Gastroesophageal sphincter (tissue), 4 donors: ENCODE measurements around the gene RBBP4. TPM values are rescaled to one million over a fixed set of nuclear protein-coding genes. Genes with fewer than 3 reads are reported as not detected.
"Not testable (repeated sequence)": the region's sequence is repeated elsewhere in the genome, so short reads cannot be mapped to it uniquely, and the experiment has no call there.

Source experiments
- ATAC-seq: fragments of 150-250 bp; one replicate; pipeline ENCODE4 v1.9.1; 2016; ENCODE audit warnings: mild to moderate bottlenecking, moderate library complexity
- H3K27ac ChIP-seq, 4 donors: fragments of 200-600 bp; sonication (generic) in 3 of 4; 1 replicate in 3 of 4; 2 replicates in 1 of 4; pipeline ENCODE4 v1.5.1; 2016 to 2019
- H3K27me3 ChIP-seq: fragments of 200-600 bp; sonication (generic); one replicate; pipeline ENCODE4 v1.5.1; 2019
- H3K36me3 ChIP-seq, 2 donors: fragments of 200-600 bp; sonication (generic); one replicate each; pipeline ENCODE4 v1.5.1; 2019; ENCODE audit warnings: control low read depth in 1 of 2
- H3K4me1 ChIP-seq, 3 donors: fragments of 200-600 bp; sonication (generic); 1 replicate in 2 of 3; 2 replicates in 1 of 3; pipeline ENCODE4 v1.5.1; 2016 to 2019; ENCODE audit warnings: control low read depth in 2 of 3
- H3K4me3 ChIP-seq, 2 donors: fragments of 200-600 bp; sonication (generic); one replicate each; pipeline ENCODE4 v1.5.1; 2019; ENCODE audit warnings: mild to moderate bottlenecking in 1 of 2, moderate library complexity in 1 of 2
- H3K9me3 ChIP-seq, 3 donors: fragments of 200-600 bp; sonication (generic); one replicate each; pipeline ENCODE4 v1.5.1; 2017 to 2019; ENCODE audit warnings: control low read depth in 2 of 3
- CTCF ChIP-seq, 4 experiments: fragments of 200-600 bp in 2 of 4; fragments of 450-650 bp in 2 of 4; sonication (generic) in 1 of 4; IDR thresholded peaks; one replicate each; pipeline ENCODE4 v1.5.1; 2017 to 2019; ENCODE audit warnings: antibody characterized with exemption in 4 of 4, mild to moderate bottlenecking in 2 of 4, moderate library complexity in 2 of 4
- EP300 ChIP-seq: sonication (generic); formaldehyde crosslinking; IDR thresholded peaks from one replicate; pipeline ENCODE4 v1.6.1; 2017; ENCODE audit warnings: antibody characterized with exemption, mild to moderate bottlenecking
- POLR2A ChIP-seq, 2 donors: fragments of 450-650 bp; IDR thresholded peaks; one replicate each; pipeline ENCODE4 v1.6.1; 2017; ENCODE audit warnings: antibody characterized with exemption in 2 of 2, mild to moderate bottlenecking in 2 of 2, moderate library complexity in 1 of 2
- POLR2AphosphoS5 ChIP-seq: sonication (generic); formaldehyde crosslinking; IDR thresholded peaks from one replicate; pipeline ENCODE4 v1.6.1; 2017; ENCODE audit warnings: antibody characterized with exemption
- WGBS, 2 donors: methylation state at CpG; one replicate each; pipeline ENCODE4 v1.1.5; 2018; ENCODE audit warnings: low coverage in 1 of 2; 5-methylcytosine and 5-hydroxymethylcytosine counted together
- total RNA-seq, 4 donors: library from RNA; depleted of rRNA; stranded (reverse); fragments of >200 nt; gene quantifications; one replicate each; pipeline ENCODE4 v1.1.0, GENCODE V29; 2016

RBBP4 gene
- total RNA-seq, 4 donors from 2014 or later, result 87.4 to 111 (median 100) TPM

DNA sequence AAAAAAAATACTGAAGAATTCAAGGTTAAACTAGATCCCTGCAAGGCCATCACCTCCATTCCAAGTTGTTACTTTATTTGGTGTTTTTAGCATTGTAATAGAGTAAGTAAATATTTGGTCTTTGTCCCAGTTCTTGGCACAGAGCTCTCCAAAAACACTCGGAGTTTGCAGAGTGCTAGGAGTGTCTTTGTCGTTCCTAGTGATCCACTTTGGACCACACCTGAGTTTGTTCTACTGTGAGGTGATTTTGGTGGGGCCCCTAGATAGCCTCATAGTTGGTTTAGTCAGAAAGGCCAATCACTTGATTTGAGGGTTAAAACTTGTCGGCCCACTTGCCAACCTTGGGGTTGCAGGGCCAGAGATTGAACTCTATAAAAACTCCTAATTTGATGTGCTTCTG lies 25.9 kb downstream of the RBBP4 start:
- no peak for ATAC-seq
- Histone ChIP-seq H3K4me3 (no peak overlapping the region), H3K36me3 (peaks cover 5 to 89% of the 10 kb centered on the region in 2 donors), H3K27ac (peak overlapping the region in 1 of 4 donors; percentile 0), H3K27me3 (no peaks in the 10 kb centered on the region), H3K4me1 (peaks cover 0 to 28% (median 12%) of the 10 kb centered on the region in 3 donors), H3K9me3 (no peaks in the 10 kb centered on the region)
- TF ChIP-seq EP300 (no peak), CTCF (IDR thresholded peaks at IDR 0.05) (no peak), POLR2AphosphoS5 (no peak), POLR2A (IDR thresholded peaks at IDR 0.05) (no peak)
- WGBS, 2 donors, result 19 to 27% methylated on average over 2 to 3 of the region's 3 CpGs

DNA sequence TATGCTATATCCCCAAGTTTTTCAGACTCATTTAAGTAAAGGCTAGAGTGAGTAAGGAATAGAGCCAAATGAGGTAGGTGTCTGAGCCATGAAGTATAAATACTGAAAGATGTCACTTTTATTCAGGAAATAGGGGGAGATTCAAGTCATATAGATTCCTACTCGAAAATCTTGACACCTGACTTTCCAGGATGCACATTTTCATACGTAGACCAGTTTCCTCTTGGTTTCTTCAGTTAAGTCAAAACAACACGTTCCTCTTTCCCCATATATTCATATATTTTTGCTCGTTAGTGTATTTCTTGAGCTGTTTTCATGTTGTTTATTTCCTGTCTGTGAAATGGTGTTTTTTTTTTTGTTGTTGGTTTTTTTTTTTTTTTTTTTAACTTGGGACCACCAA lies 29.0 kb downstream of the RBBP4 start:
- not testable (repeated sequence) for ATAC-seq, H3K9me3 ChIP-seq, H3K27me3 ChIP-seq, H3K4me3 ChIP-seq
- Histone ChIP-seq H3K27ac (peak overlapping the region in 1 of 4 donors; percentile 81), H3K4me1 (peaks cover 9 to 58% (median 29%) of the 10 kb centered on the region in 3 donors), H3K36me3 (peaks cover 0 to 77% of the 10 kb centered on the region in 2 donors)
- WGBS, 2 donors, result 88 to 90% methylated on average over 4 of the region's 4 CpGs

DNA sequence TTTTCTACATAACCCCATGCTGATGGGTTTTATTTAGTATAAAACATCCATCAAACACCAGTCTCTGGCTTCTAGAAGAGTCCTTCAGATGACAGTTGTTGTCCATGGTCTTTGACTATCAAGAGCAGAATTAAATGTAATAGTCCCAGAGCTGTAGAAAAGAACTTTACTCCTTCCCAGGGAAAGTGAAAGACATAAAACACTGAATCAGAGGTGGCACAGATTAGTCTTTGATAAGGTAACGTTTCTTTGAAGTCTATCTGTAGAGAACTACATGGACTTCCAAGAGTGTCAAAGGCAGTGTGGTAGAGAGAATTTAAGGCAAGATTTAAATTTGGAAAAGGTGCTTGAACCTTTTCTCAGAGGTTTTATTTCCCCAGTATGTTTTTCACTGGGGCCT lies 29.6 kb downstream of the RBBP4 start:
- TF ChIP-seq EP300, result no peak
- TF ChIP-seq POLR2AphosphoS5, result no peak
- no peak for TF ChIP-seq POLR2A (IDR thresholded peaks at IDR 0.05)
- TF ChIP-seq CTCF (IDR thresholded peaks at IDR 0.05), result no peak
- no peaks in the 10 kb centered on the region for H3K9me3 ChIP-seq
- no peak for ATAC-seq
- 63% methylated on average over 1 of the region's 1 CpG; no CpG with 5 or more reads in 1 of the 2 donors for WGBS, 2 donors
- H3K4me3 ChIP-seq, result no peak overlapping the region
- H3K4me1 ChIP-seq, result peaks cover 11 to 65% (median 35%) of the 10 kb centered on the region in 3 donors
- peaks cover 0 to 77% of the 10 kb centered on the region in 2 donors for H3K36me3 ChIP-seq
- peak overlapping the region; percentile 7 to 81 (median 56) for H3K27ac ChIP-seq
- H3K27me3 ChIP-seq, result no peaks in the 10 kb centered on the region

DNA sequence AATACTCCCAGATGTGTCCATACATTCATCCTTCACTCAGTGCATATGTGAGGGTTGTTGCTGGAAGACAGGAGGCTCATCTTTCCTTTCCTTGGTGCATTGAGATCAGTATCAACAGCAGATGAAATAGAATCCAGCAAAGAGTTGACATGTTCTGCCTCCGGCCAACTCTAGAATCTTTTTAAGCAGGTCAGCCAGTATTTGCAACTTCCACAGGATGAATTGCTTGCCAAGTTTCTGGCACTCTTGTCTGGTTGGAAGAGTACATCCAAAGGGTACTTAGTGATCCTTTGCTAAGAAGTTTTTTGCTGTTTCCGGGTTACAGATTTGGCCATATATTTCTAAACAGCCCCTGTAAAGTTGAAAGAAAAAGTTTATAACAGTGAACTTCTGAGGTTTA lies 30.5 kb downstream of the RBBP4 start:
- no peak overlapping the region for H3K4me3 ChIP-seq
- peaks cover 11 to 73% (median 36%) of the 10 kb centered on the region in 3 donors for H3K4me1 ChIP-seq
- peaks cover 0 to 77% of the 10 kb centered on the region in 2 donors for H3K36me3 ChIP-seq
- no peaks in the 10 kb centered on the region for H3K9me3 ChIP-seq
- WGBS, 2 donors, result 0 to 15% methylated on average over 1 to 2 of the region's 2 CpGs
- peak; percentile 67 for TF ChIP-seq POLR2AphosphoS5
- TF ChIP-seq CTCF (IDR thresholded peaks at IDR 0.05), result no peak
- TF ChIP-seq EP300, result no peak
- peak overlapping the region; percentile 43 to 81 (median 60) for H3K27ac ChIP-seq
- H3K27me3 ChIP-seq, result no peaks in the 10 kb centered on the region
- peak; percentile 57 for ATAC-seq

- Histone ChIP-seq H3K9me3 (no peaks in the 10 kb centered on the region), H3K36me3 (peaks cover 0 to 74% of the 10 kb centered on the region in 2 donors), H3K4me1 (peaks cover 11 to 78% (median 36%) of the 10 kb centered on the region in 3 donors), H3K27me3 (no peaks in the 10 kb centered on the region), H3K27ac (peak overlapping the region; percentile 43 to 81 (median 60)), H3K4me3 (no peak overlapping the region)
- ATAC-seq, result no peak
- no peak for TF ChIP-seq EP300
- no peak for TF ChIP-seq POLR2AphosphoS5
- TF ChIP-seq POLR2A (IDR thresholded peaks at IDR 0.05), result no peak
- TF ChIP-seq CTCF (IDR thresholded peaks at IDR 0.05), result no peak
- WGBS, 2 donors, result 45 to 57% methylated on average over 2 to 3 of the region's 3 CpGs
Observed at GRCh38 chr1:32681999-32682398, 31.0 kb downstream of the RBBP4 start.
